NCI-H146 (cell line): ENCODE data around the gene LDHAL6B.

ENCODE experiments used
- DNase-seq: peaks from one replicate; lab custom pipeline; 2025; lab: John Stamatoyannopoulos, UW

LDHAL6B gene

GRCh38 chr15:59218710-59219109 is 12.1 kb downstream of the LDHAL6B start:
- no peak for DNase-seq

GRCh38 chr15:59221511-59222505 is 15.2 kb downstream of the LDHAL6B start:
- DNase-seq, result no peak

GRCh38 chr15:59222906-59223550 is 16.4 kb downstream of the LDHAL6B start:
- DNase-seq, result no peak

GRCh38 chr15:59223736-59224135 is 17.1 kb downstream of the LDHAL6B start:
- DNase-seq, result no peak

GRCh38 chr15:59224474-59224873 is 17.8 kb downstream of the LDHAL6B start:
- DNase-seq, result no peak

GRCh38 chr15:59227021-59227420 is 20.4 kb downstream of the LDHAL6B start:
- DNase-seq, result no peak

GRCh38 chr15:59229015-59229414 is 22.4 kb downstream of the LDHAL6B start:
- no peak for DNase-seq

- no peak for DNase-seq
Measured at GRCh38 chr15:59229453-59229852, 22.8 kb downstream of the LDHAL6B start.

- DNase-seq, result no peak
Measured at GRCh38 chr15:59230531-59231055, 23.9 kb downstream of the LDHAL6B start.

GRCh38 chr15:59232476-59232875 is 25.8 kb downstream of the LDHAL6B start:
- DNase-seq, result no peak

GRCh38 chr15:59236394-59236793 is 29.8 kb downstream of the LDHAL6B start:
- no peak for DNase-seq

- no peak for DNase-seq
Measured at GRCh38 chr15:59237119-59237855, 30.6 kb downstream of the LDHAL6B start.

GRCh38 chr15:59237924-59238331 is 31.3 kb downstream of the LDHAL6B start:
- no peak for DNase-seq

- DNase-seq, result no peak
Measured at GRCh38 chr15:59240036-59240435, 33.4 kb downstream of the LDHAL6B start.

GRCh38 chr15:59242649-59243048 is 36.0 kb downstream of the LDHAL6B start:
- DNase-seq, result no peak

- DNase-seq, result no peak
Measured at GRCh38 chr15:59243622-59244021, 37.0 kb downstream of the LDHAL6B start.

- no peak for DNase-seq
Measured at GRCh38 chr15:59244337-59244736, 37.7 kb downstream of the LDHAL6B start.

- no peak for DNase-seq
Measured at GRCh38 chr15:59245559-59245958, 38.9 kb downstream of the LDHAL6B start.

- DNase-seq, result peak; percentile 60
Measured at GRCh38 chr15:59247364-59247763, 40.7 kb downstream of the LDHAL6B start.

GRCh38 chr15:59249816-59250215 is 43.2 kb downstream of the LDHAL6B start:
- no peak for DNase-seq

- no peak for DNase-seq
Measured at GRCh38 chr15:59250249-59250648, 43.6 kb downstream of the LDHAL6B start.
